Peyer's patch (tissue), 4 donors: Measurements from ENCODE around the gene SLC6A7. TPM values are rescaled to one million over a fixed set of nuclear protein-coding genes. Genes with fewer than 3 reads are reported as not detected.

Experiments
- DNase-seq, 3 donors: peaks; one replicate each; pipeline ENCODE4 v3.0.0-alpha.2; 2017 to 2019
- H3K27ac ChIP-seq, 4 donors: fragments of 200-600 bp; sonication (generic); one replicate each; pipeline ENCODE4 v1.5.1; 2016 to 2019
- H3K27me3 ChIP-seq, 2 donors: fragments of 200-600 bp; sonication (generic); one replicate each; pipeline ENCODE4 v1.5.1; 2019
- H3K36me3 ChIP-seq, 3 donors: fragments of 200-600 bp; sonication (generic); one replicate each; pipeline ENCODE4 v1.5.1; 2016 to 2019
- H3K4me1 ChIP-seq, 4 donors: fragments of 200-600 bp; sonication (generic); one replicate each; pipeline ENCODE4 v1.5.1; 2016 to 2019
- H3K4me3 ChIP-seq, 4 donors: fragments of 200-600 bp; sonication (generic); 1 replicate in 3 of 4; 2 replicates in 1 of 4; pipeline ENCODE4 v1.5.1; 2016 to 2019; ENCODE audit warnings: mild to moderate bottlenecking in 1 of 4
- H3K9me3 ChIP-seq, 4 donors: fragments of 200-600 bp; sonication (generic); one replicate each; pipeline ENCODE4 v1.5.1; 2016 to 2019; ENCODE audit warnings: mild to moderate bottlenecking in 1 of 4
- CTCF ChIP-seq, 6 experiments: fragments of 450-650 bp in 4 of 6; fragments of 200-600 bp in 2 of 6; sonication (generic) in 1 of 6; IDR thresholded peaks; one replicate each; pipeline ENCODE4 v1.5.1; 2017 to 2019; ENCODE audit warnings: antibody characterized with exemption in 6 of 6, mild to moderate bottlenecking in 3 of 6, moderate library complexity in 1 of 6
- POLR2A ChIP-seq, 2 donors: fragments of 450-650 bp; IDR thresholded peaks; one replicate each; pipeline ENCODE4 v1.5.1; 2017; ENCODE audit warnings: antibody characterized with exemption in 2 of 2, mild to moderate bottlenecking in 2 of 2, moderate library complexity in 2 of 2
- total RNA-seq, 4 donors: library from RNA; depleted of rRNA; stranded (reverse); fragments of >200 nt; gene quantifications; one replicate each; pipeline ENCODE4 v1.1.0, GENCODE V29; 2016

SLC6A7 gene
- total RNA-seq, 4 donors from 2014 or later: 12.3 to 41.6 (median 19.9) TPM

GRCh38 chr5:150210644-150211043 lies 20.8 kb downstream of the SLC6A7 start:
- Histone ChIP-seq H3K9me3 (no peaks in the 10 kb centered on the region), H3K27ac (peak overlapping the region in 3 of 4 donors; percentile 59 to 77 (median 65)), H3K4me1 (peaks cover 0 to 43% (median 5%) of the 10 kb centered on the region in 4 donors), H3K4me3 (no peak overlapping the region), H3K36me3 (no peaks in the 10 kb centered on the region), H3K27me3 (no peaks in the 10 kb centered on the region)
- no peak for TF ChIP-seq CTCF (IDR thresholded peaks at IDR 0.05)
- TF ChIP-seq POLR2A (IDR thresholded peaks at IDR 0.05): no peak
- DNase-seq: no peak

GRCh38 chr5:150211156-150212030 lies 21.5 kb downstream of the SLC6A7 start:
- no peaks in the 10 kb centered on the region for H3K36me3 ChIP-seq
- DNase-seq: peak in 2 of 3 donors; percentile 67 to 73
- no peak overlapping the region for H3K4me3 ChIP-seq
- H3K9me3 ChIP-seq: no peaks in the 10 kb centered on the region
- H3K4me1 ChIP-seq: peaks cover 0 to 51% (median 5%) of the 10 kb centered on the region in 4 donors
- H3K27me3 ChIP-seq: no peaks in the 10 kb centered on the region
- H3K27ac ChIP-seq: peak overlapping the region in 3 of 4 donors; percentile 59 to 77 (median 65)
- no peak for TF ChIP-seq POLR2A (IDR thresholded peaks at IDR 0.05)
- TF ChIP-seq CTCF (IDR thresholded peaks at IDR 0.05): peak in 3 of 6 experiments; percentile 17 to 51 (median 36)

GRCh38 chr5:150213530-150213929 lies 23.7 kb downstream of the SLC6A7 start:
- Histone ChIP-seq H3K4me1 (peaks cover 4 to 61% (median 7%) of the 10 kb centered on the region in 4 donors), H3K9me3 (no peaks in the 10 kb centered on the region), H3K27me3 (no peaks in the 10 kb centered on the region), H3K27ac (no peak overlapping the region), H3K36me3 (no peaks in the 10 kb centered on the region), H3K4me3 (no peak overlapping the region)
- TF ChIP-seq POLR2A (IDR thresholded peaks at IDR 0.05) (no peak), CTCF (IDR thresholded peaks at IDR 0.05) (no peak)
- no peak for DNase-seq

GRCh38 chr5:150214289-150214688 lies 24.4 kb downstream of the SLC6A7 start:
- TF ChIP-seq CTCF (IDR thresholded peaks at IDR 0.05) (no peak), POLR2A (IDR thresholded peaks at IDR 0.05) (no peak)
- Histone ChIP-seq H3K4me3 (no peak overlapping the region), H3K36me3 (no peaks in the 10 kb centered on the region), H3K9me3 (no peaks in the 10 kb centered on the region), H3K27ac (peak overlapping the region in 1 of 4 donors; percentile 2), H3K27me3 (no peaks in the 10 kb centered on the region), H3K4me1 (peaks cover 2 to 53% (median 4%) of the 10 kb centered on the region in 4 donors)
- no peak for DNase-seq

GRCh38 chr5:150215979-150216944 lies 26.4 kb downstream of the SLC6A7 start:
- peaks cover 0 to 35% (median 4%) of the 10 kb centered on the region in 4 donors for H3K4me1 ChIP-seq

More at GRCh38 chr5:150215979-150216944, 26.4 kb downstream of the SLC6A7 start:
- H3K27me3 ChIP-seq: no peaks in the 10 kb centered on the region
- no peak overlapping the region for H3K4me3 ChIP-seq
- TF ChIP-seq CTCF (IDR thresholded peaks at IDR 0.05) (no peak), POLR2A (IDR thresholded peaks at IDR 0.05) (no peak)
- peak overlapping the region in 3 of 4 donors; percentile 43 to 66 (median 65) for H3K27ac ChIP-seq
- DNase-seq: peak in 2 of 3 donors; percentile 73 to 76
- H3K9me3 ChIP-seq: no peaks in the 10 kb centered on the region
- H3K36me3 ChIP-seq: no peaks in the 10 kb centered on the region
